NK-92 (cell line): ENCODE data around the gene MYO7B.

Source experiments
- DNase-seq: peaks from one replicate; lab custom pipeline; 2025; ENCODE audit not compliant: unreplicated experiment; lab: John Stamatoyannopoulos, UW

Gene MYO7B

DNA sequence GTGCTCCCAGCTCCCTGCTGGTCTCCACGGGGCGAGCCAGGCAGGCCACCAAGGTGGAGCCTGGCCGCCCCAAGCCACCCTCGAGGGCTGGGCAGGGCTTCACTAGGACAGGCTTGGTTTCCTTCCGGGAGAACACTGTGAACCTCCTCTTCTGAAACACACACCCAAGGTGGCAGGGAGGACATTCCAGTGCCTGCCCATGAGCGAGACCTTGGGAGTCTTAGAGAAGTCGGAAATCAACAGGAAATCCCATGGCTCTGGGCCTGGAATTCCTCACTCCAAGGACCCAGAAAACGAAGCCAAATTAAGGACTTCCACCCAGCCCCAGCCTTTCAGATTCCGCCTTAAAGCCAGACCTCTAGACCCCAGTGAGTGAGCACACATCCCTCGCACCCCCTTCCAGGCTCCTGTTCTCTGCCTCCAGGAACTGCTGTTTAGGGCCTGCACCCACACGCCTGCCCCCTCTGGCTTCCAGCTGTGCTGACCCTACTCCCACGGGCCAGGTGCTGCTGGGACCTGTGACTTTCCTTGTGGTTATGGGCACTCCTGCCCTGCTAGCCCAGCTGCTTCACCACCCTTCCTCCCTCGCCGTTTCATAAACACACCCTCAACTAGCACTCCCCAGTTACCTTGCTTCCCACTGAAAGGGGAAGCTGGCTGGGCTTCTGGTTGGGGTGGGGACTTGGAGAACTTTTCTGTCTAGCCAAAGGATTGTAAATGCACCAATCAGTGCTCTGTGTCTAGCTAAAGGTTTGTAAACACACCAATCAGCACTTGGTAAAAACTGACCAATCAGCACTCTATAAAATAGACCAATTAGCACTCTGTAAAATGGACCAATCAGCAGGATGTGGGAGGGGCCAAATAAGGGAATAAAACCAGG is 124.2 kb downstream of the MYO7B start:
- DNase-seq = no peak

DNA sequence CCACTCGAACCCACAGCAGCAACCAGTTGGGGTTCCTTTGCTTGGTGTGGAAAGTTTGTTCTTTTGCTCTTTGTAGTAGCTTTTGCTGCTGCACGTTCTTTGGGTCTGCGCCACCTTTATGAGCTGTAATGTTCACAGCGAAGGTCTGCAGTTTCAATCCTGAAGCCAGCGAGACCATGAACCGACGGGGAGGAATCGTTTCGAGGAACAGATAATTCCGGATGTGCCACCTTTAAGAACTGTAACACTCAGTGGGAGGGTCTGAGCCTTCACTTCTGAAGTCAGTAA is 124.8 kb downstream of the MYO7B start:
- no peak for DNase-seq

DNA sequence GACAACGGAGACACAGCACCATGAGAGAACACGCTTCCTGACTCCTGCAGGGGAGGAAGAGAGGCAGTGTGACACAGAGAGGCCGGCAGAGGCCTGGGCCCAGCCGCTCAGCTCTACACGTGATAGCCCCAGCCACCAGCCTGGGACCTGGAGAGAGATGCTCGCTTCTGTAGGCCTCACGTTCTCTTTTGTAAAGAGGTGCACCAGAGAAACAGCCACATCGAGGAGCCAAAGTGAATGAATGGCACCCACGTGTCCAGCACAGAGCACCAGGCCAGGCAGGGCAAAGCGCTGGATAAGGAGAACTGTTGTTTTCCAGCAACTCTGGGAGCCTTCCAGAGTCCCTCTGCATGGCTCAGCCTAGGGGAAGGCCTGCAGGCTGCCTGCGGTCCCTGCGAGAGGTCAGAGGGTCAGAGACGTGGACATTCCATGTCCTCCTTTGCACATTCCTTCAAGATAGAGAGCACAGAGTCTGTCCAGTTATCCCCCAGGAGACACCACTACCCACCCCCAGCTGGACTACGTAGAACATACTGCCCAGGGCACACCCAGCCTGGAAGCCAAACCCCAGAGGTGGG is 125.7 kb downstream of the MYO7B start:
- no peak for DNase-seq

DNA sequence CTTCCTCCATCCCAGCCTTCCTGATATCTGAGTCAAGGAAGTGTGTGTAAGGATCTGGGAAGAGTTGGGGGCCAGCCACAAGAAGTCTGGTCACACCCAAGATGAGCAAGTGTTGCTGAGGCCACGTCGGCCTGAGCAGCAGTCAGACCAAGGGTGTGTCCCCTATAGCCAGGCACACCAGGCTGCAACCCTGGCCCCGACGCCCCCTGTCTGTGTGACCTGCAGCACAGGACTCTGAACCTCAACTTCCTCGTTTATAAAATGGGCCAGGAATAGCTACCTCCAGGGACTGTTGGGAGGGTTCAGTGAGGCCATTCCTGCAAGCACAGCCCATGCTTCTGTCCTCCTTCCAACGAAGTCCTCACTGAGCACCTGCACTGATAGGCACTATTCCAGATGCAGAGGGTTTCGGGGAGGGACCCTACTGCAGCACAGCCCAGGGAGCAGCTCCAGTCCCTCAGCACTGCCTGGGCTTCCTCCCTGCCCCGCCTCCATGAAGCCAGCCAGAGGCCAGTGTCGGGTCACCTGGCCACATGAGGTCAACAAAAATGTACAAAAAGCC is 126.5 kb downstream of the MYO7B start:
- no peak for DNase-seq

DNA sequence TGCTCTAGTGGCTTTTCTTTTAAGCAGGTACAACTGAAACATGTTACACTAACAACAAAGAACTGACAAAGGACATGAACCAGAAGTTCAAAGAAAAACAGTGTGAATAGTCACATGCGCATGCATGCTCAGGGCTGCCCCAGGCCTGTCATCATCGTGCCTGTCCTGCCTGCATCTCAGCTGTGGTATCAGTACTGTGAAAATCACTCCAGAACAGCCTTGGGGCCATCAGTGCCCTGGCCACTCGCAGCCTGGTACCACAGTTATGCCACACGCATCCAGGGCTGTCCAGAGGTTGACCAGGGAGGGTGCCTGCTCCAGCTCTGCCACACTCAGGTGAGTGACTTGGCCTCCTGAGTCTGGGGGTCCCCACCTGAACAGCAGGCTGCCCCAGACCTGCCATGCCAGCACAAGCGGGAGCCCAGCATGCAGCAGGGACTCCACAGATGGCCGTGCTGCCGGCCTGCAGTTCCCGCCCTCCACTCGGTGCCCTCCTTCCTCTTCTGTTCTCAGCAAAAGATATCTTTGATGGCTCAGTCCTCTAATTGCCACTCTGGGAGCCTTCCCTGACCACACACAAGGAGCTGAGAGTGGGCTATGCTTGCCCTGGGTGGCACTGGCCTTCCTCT is 127.6 kb downstream of the MYO7B start:
- no peak for DNase-seq

DNA sequence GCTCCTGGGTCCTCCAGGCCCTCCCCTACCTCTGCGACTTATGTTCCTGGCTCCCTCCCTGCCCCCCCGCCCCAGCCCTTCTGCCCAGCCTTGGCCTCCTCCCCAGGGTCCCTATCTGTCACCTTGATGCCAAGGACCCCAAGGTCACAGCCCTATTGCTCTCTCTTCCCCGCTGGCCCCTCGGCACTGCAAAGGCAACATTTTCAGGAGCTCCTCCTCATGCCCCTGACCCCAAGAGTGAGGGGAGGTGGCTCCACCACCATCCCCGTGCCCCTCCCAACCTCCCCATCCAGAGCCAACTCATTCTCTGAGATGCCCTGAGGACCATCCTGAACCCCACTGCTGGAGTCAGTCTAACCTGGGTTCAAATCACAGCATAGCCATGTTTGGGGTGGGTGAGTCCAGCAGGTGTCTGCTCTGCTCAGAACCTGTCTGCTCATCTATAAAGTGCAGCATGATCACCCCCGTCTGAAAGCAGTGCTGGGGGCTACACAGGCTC is 128.1 kb downstream of the MYO7B start:
- no peak for DNase-seq

DNA sequence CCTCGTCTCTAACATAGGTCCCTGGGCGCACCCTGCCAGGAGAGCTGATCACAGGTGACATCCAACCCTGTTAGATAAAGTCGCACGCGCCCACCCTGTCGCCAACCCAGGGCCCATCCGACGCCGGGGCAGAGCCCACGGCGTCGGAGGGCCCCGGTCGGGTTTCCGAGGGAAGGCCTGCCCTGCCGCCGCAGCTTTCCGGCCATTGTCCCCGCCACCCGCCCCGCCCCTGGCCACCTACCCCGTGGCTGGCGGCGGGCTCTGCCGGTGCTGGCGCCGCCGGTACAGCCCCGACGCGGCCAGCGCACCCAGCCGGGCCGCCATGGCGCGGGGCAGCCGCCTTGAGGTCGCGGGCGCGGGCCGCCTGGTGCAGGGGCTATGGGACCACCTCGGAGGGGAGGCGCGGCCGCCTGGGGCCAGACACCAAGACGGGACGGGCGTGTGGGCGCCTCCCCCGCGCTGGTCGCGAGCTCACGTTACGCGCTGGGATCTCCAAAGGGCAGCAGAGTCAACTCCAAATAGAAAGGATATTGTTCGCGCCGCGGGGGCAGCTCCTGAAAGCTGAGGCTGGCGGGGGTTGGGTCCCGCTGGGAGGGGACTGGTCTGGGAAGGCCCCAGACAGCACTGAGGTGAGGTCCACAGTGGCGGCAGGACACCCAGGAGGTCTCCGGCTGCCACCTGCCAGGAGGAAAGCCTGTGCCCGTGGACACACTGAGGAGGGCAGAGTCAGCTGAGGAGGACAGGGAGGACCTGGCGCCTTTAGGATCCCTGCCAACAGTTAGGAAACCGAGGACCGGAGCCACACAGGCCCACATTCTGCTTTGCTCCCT is 128.8 kb downstream of the MYO7B start:
- DNase-seq = no peak

GRCh38 chr2:127664895-127665225 is 129.4 kb downstream of the MYO7B start:
- DNase-seq = no peak

- DNase-seq = no peak
These were observed 129.9 kb downstream of the MYO7B start for GRCh38 chr2:127665267-127665893.

DNA sequence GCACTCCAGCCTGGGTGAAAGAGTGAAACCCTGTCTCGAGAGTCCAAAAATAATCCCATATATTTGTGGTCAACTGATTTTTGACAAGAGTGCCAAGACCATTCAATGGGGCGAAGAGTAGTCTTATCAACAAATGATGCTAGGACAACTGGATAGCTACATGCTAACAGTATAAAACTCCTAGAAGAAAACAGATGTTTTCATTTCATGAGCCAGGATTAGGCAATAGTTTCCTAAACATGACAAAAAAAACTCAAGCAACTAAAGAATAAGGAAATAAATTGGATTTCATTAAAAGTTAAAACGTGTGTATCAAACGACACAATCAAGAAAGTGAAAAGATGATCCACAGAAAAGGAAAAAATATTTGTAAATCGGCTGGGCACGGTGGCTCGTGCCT is 133.6 kb downstream of the MYO7B start:
- DNase-seq = no peak

DNA sequence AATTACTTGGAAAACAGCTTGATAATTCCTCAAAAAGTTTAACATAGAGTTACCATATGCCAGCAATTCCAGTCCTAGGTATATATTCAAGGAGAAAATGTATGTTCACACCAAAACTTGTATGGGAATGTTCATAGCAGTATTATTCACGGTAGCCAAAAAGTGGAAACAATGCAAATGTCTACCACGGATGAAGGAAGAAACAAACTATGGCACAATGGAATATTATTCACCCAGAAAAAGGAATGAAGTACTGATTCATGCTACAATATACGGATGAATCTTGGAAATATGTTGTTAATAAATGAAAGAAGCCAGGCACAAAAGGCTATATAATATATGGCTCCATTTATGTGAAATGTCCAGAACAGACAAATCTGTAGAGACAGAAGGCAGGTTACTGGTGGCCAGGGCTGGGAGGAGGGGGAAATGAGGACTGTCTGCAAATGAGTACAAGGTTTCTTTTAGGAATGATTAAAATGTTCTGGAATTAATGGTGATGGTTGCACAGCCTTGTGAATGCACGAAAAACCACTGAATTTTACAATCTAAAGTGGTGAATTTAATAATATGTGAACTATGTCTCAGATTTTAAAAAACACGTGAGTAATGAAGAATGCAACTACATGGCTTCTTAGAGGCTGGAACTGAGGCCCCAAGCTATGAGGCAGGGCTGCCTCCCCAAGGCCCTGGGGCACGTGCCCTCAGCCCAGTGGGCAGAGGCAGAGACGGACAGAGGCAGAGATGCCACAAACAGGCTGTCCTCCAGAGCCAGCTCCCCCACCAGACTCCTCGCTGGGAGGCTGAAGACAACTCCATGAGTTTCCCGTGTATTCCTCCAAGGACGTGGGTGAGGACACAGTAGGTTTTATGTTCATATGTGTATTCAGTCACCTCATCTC is 134.8 kb downstream of the MYO7B start:
- DNase-seq = no peak

DNA sequence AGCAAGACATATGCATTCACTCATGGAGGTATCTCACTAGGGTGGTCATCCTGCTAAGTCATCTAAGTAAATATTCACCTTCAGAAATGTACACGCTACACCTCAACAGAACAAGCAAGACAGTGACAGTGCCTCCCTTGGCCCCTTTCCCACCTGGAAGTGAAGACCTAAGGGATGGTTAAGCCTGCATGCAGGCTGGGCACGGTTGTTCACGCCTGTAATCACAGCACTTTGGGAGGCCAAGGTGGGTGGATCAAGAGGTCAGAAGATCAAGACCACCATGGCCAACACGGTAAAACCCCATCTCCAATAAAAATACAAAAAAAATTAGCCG is 135.4 kb downstream of the MYO7B start:
- DNase-seq = no peak

DNA sequence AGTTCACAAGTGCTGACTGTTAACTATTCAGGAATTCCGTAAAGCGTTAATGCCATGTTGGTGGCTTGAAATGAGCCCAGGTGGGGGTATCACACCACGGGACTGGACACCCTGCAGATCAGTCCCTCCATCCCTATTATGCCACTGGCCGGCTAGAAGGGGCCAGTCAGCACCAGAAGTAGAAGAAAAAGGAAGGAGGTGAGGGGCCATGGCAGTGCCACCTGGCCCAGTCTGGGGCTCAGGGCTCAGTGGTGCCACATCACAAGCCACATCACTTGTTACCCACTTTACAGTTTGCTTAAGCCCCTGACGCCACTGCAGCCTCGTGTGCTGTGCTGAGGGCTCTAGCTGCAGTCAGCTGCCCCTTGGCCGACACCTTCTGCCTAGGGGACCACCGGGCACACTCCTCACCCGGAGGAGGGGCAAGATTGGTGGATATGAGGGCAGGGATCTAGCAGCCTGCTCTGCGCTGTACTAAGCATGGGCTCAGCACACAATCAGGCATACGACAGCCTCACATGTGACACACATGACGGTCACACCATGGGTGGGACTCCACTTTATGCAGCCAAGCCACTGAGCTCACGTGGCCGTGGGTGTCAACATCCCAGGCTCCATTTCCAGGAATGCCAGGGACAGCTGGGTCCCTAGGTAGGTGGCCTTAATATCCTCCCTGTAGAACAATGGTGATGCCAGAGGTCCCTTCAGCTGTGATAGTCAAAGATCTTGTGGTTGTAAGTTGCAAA is 136.2 kb downstream of the MYO7B start:
- no peak for DNase-seq

GRCh38 chr2:127672341-127673224 is 137.1 kb downstream of the MYO7B start:
- DNase-seq = no peak

GRCh38 chr2:127673291-127674069 is 138.0 kb downstream of the MYO7B start:
- no peak for DNase-seq

- no peak for DNase-seq
These were observed 139.0 kb downstream of the MYO7B start for GRCh38 chr2:127674241-127675209.
